Bronchial epithelial cell (primary cell): ENCODE data around the gene POU2AF3. TPM values are rescaled to one million over a fixed set of nuclear protein-coding genes. Genes with fewer than 3 reads are reported as not detected.
A peak's percentile ranks its signal among the peaks of the same experiment; 100 is the strongest.

Experiments used
- DNase-seq: peaks from one replicate; pipeline ENCODE4 v3.0.0-alpha.2; 2010; ENCODE audit warnings: low read depth
- FAIRE-seq: peaks from 2 replicates; lab custom pipeline; 2011; peaks lifted over from hg19 to GRCh38; lab: Jason Lieb, UNC
- H3K27me3 ChIP-seq: 2 replicates; pipeline ENCODE4 v1.5.1; 2011; ENCODE audit warnings: low read length; ENCODE audit not compliant: control insufficient read depth, insufficient read depth
- H3K36me3 ChIP-seq: 2 replicates; pipeline ENCODE4 v1.5.1; 2011; ENCODE audit warnings: low read length; ENCODE audit not compliant: control insufficient read depth, insufficient read depth
- H3K4me3 ChIP-seq: 2 replicates; pipeline ENCODE4 v1.5.1; 2011; ENCODE audit warnings: mild to moderate bottlenecking, low read depth, low read length, control low read depth
- total RNA-seq: library from RNA; depleted of rRNA; stranded (reverse); fragments of >200 nt; gene quantifications from 2 replicates; pipeline ENCODE4 v1.2.1, GENCODE V29; 2014
- TF ChIP-seq, protein P1 (sequence below): IDR thresholded peaks from 2 replicates; pipeline ENCODE4 v1.5.1; 2011; ENCODE audit warnings: mild to moderate bottlenecking, moderate library complexity, low read length, control low read depth, inconsistent platforms; ENCODE audit not compliant: insufficient read depth, severe bottlenecking

Gene POU2AF3
- total RNA-seq, 1 donor from 2014 or later, result not detected

GRCh38 chr11:111297696-111298095, 650 bp upstream of the POU2AF3 start:
- no peak for DNase-seq

DNA sequence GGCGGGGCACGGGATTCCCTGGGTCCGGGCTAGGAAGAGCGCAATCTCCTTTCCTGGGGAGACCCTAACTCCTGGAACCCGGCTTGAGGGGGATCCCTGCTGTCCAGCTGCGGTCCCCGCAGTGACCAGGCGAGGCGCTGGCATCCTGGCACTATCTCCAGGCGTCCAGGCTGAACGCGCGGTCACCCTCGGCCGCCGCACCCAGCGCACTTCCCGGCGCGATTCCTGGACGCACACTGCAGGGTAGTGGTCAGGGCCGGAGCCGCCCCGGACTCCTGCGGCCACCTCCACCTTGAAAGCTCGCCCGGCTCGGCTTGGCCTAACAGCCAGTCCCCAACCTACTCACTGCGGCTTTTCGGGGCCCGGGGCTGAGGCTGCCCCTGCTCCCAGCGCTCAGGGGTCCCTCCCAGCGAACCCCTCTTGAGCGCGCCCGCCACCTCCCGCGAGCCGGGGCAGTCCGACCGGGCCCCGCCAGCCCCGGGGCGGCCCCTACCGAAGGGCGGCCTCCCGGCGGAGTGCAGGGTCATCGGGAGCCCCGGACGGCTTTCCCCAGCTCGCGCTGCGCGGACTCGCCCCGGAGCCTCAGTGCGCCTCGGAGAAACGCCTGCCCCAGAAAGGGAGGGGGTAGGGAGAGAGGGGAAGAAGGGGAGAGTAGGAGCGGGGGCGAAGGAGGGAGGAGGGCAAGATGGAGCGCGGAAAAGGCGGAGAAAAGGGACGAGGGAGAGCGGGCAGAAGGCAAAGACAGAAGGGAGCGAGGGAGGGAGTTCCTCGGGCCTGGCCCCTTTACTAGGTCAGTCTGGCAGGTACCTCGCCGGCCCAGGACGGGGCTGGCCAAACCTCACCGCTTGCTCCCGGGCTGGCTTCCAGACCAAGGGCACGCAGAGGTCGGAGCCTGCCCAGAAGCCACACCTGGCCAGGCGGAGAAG, 1.0 kb downstream of the POU2AF3 start:
- TF ChIP-seq, protein P1, sequence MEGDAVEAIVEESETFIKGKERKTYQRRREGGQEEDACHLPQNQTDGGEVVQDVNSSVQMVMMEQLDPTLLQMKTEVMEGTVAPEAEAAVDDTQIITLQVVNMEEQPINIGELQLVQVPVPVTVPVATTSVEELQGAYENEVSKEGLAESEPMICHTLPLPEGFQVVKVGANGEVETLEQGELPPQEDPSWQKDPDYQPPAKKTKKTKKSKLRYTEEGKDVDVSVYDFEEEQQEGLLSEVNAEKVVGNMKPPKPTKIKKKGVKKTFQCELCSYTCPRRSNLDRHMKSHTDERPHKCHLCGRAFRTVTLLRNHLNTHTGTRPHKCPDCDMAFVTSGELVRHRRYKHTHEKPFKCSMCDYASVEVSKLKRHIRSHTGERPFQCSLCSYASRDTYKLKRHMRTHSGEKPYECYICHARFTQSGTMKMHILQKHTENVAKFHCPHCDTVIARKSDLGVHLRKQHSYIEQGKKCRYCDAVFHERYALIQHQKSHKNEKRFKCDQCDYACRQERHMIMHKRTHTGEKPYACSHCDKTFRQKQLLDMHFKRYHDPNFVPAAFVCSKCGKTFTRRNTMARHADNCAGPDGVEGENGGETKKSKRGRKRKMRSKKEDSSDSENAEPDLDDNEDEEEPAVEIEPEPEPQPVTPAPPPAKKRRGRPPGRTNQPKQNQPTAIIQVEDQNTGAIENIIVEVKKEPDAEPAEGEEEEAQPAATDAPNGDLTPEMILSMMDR, result peak; percentile 60
- Histone ChIP-seq H3K4me3 (peak overlapping the region; percentile 44), H3K27me3 (peaks cover 20% of the 10 kb centered on the region), H3K36me3 (no peaks in the 10 kb centered on the region)
- FAIRE-seq, result no peak
- no peak for DNase-seq

More at GRCh38 chr11:111297696-111298095, 650 bp upstream of the POU2AF3 start:
- no peak overlapping the region for H3K4me3 ChIP-seq
- TF ChIP-seq, protein P1, result no peak
- H3K27me3 ChIP-seq, result peaks cover 20% of the 10 kb centered on the region
- no peak for FAIRE-seq
- no peaks in the 10 kb centered on the region for H3K36me3 ChIP-seq

DNA sequence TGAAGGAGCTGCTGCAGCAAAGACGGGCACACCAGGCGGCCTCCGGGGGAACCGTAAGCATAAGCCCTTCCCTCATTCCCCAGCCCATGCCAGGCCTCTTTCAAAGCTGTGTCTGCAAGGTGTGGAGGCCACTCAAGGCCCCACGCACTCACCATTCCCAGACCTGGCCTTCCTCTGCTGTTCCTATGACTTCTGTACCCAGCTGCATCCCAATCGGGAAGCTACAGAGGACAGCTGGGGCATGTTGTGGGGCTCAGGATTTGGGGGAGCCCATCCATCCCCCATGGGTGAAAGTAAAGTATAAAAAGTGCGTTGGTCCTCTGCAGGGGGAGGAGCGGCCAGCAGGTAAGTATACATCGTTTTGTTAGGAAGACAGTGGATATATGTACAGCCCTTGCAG, 2.2 kb downstream of the POU2AF3 start:
- FAIRE-seq (no peak), DNase-seq (no peak)
- peaks cover 24% of the 10 kb centered on the region for H3K27me3 ChIP-seq
- no peaks in the 10 kb centered on the region for H3K36me3 ChIP-seq
- H3K4me3 ChIP-seq, result no peak overlapping the region
- TF ChIP-seq, protein P1, result no peak

DNA sequence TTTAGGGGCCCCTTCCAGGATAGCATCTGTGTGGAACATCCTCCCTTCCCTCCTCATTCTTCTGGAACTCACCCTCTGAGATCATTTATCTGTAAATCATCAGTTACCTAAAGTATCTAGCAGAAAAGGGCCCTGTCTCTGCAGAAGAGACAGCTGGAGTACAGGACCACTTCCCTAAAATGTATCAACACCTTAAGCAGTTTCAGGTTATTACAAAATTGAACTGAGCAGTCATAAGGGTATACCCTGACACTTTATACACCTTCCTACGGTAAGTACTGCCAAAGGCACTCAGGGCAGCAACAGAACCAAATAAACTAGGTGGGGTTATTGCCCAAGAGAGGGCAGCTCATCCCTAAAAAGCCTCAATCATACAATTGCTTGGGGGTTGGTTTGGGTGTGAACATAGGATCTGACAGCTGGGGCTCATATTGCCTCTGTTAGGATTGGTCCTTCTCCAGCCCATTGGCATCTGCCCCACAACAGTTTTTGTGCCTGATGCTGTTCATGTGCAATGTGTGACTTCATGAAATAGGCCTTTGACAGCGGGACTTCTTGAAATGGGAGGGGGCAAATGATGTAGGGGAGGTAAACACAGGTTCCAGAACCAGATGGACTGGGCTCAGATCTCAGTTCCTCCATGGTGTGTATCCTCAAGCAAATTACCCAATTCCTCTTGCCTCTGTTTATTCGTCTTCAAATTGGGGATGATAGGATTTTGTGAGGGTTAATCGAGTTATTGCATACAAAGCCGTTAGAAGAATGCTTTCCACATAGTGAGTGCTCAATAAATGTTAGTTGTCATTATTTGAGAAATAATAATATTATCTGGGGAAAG, 2.9 kb downstream of the POU2AF3 start:
- TF ChIP-seq, protein P1, result no peak
- Histone ChIP-seq H3K36me3 (no peaks in the 10 kb centered on the region), H3K27me3 (peaks cover 24% of the 10 kb centered on the region), H3K4me3 (no peak overlapping the region)
- FAIRE-seq (no peak), DNase-seq (no peak)

DNA sequence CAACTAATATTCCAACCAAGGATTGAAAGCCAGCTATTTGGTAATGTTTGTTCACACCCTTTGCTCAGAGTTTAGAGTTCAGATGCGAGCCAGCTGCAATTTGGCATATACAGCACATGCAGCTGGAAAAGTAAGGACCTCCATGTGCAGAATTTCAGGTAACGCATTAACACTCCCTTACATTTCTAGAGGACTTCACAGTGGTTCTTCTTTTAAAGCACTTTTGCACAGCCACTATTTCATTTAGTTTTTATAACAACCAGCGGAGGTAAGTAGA, 3.4 kb downstream of the POU2AF3 start:
- Histone ChIP-seq H3K36me3 (no peaks in the 10 kb centered on the region), H3K27me3 (peaks cover 24% of the 10 kb centered on the region), H3K4me3 (no peak overlapping the region)
- DNase-seq, result no peak
- TF ChIP-seq, protein P1, result no peak
- no peak for FAIRE-seq
